ENCODE data around the gene NCAM2.
"Not testable (repeated sequence)": the region's sequence is repeated elsewhere in the genome, so short reads cannot be mapped to it uniquely, and the experiment has no call there.

NCAM2 gene

GRCh38 chr21:21297211-21297610 is 299.0 kb downstream of the NCAM2 start:
- DNase-seq (ENCODE audit: low read depth, low spot score): no peak

GRCh38 chr21:21301013-21301412 is 302.8 kb downstream of the NCAM2 start:
- no peak for DNase-seq (ENCODE audit: low read depth, low spot score)

GRCh38 chr21:21309510-21309909 is 311.3 kb downstream of the NCAM2 start:
- DNase-seq (ENCODE audit: low read depth, low spot score): no peak

GRCh38 chr21:21324297-21324696 is 326.1 kb downstream of the NCAM2 start:
- DNase-seq (ENCODE audit: low read depth, low spot score): no peak

- no peak for DNase-seq (ENCODE audit: low read depth, low spot score)
Observed at GRCh38 chr21:21332492-21332891, 334.3 kb downstream of the NCAM2 start.

GRCh38 chr21:21341041-21341440 is 342.8 kb downstream of the NCAM2 start:
- no peak for DNase-seq (ENCODE audit: low read depth, low spot score)

- no peak for DNase-seq (ENCODE audit: low read depth, low spot score)
Observed at GRCh38 chr21:21345296-21345695, 347.1 kb downstream of the NCAM2 start.

- DNase-seq (ENCODE audit: low read depth, low spot score): no peak
Observed at GRCh38 chr21:21345872-21346271, 347.7 kb downstream of the NCAM2 start.

- no peak for DNase-seq (ENCODE audit: low read depth, low spot score)
Observed at GRCh38 chr21:21366277-21366676, 368.1 kb downstream of the NCAM2 start.

- DNase-seq (ENCODE audit: low read depth, low spot score): no peak
Observed at GRCh38 chr21:21367583-21367982, 369.4 kb downstream of the NCAM2 start.

GRCh38 chr21:21373969-21374368 is 375.8 kb downstream of the NCAM2 start:
- DNase-seq (ENCODE audit: low read depth, low spot score): no peak

GRCh38 chr21:21383126-21383525 is 384.9 kb downstream of the NCAM2 start:
- peak; percentile 26 for DNase-seq (ENCODE audit: low read depth, low spot score)

- DNase-seq (ENCODE audit: low read depth, low spot score): no peak
Observed at GRCh38 chr21:21384977-21385376, 386.8 kb downstream of the NCAM2 start.

GRCh38 chr21:21385404-21385803 is 387.2 kb downstream of the NCAM2 start:
- no peak for DNase-seq (ENCODE audit: low read depth, low spot score)

- DNase-seq (ENCODE audit: low read depth, low spot score): no peak
Observed at GRCh38 chr21:21387916-21388315, 389.7 kb downstream of the NCAM2 start.

- no peak for DNase-seq (ENCODE audit: low read depth, low spot score)
Observed at GRCh38 chr21:21394064-21394463, 395.9 kb downstream of the NCAM2 start.

- no peak for DNase-seq (ENCODE audit: low read depth, low spot score)
Observed at GRCh38 chr21:21396424-21396823, 398.2 kb downstream of the NCAM2 start.

GRCh38 chr21:21397464-21397863 is 399.3 kb downstream of the NCAM2 start:
- no peak for DNase-seq (ENCODE audit: low read depth, low spot score)

- no peak for DNase-seq (ENCODE audit: low read depth, low spot score)
Observed at GRCh38 chr21:21401444-21401843, 403.2 kb downstream of the NCAM2 start.

- DNase-seq (ENCODE audit: low read depth, low spot score): not testable (repeated sequence)
Observed at GRCh38 chr21:21402187-21402586, 404.0 kb downstream of the NCAM2 start.

- not testable (repeated sequence) for DNase-seq (ENCODE audit: low read depth, low spot score)
Observed at GRCh38 chr21:21404261-21404660, 406.1 kb downstream of the NCAM2 start.

- no peak for DNase-seq (ENCODE audit: low read depth, low spot score)
Observed at GRCh38 chr21:21406921-21407320, 408.7 kb downstream of the NCAM2 start.

GRCh38 chr21:21412096-21412495 is 413.9 kb downstream of the NCAM2 start:
- DNase-seq (ENCODE audit: low read depth, low spot score): no peak

GRCh38 chr21:21415741-21416140 is 417.5 kb downstream of the NCAM2 start:
- DNase-seq (ENCODE audit: low read depth, low spot score): peak; percentile 19

GRCh38 chr21:21434944-21435343 is 436.7 kb downstream of the NCAM2 start:
- DNase-seq (ENCODE audit: low read depth, low spot score): no peak
